ENCODE data around the gene LARP6. TPM values are rescaled to one million over a fixed set of nuclear protein-coding genes. Genes with fewer than 3 reads are reported as not detected.

Gene LARP6
- total RNA-seq (2022; extraction: Qiagen RNA extraction), result 46.3 to 81.2 TPM (median 74.1 TPM) in 5 replicates

DNA sequence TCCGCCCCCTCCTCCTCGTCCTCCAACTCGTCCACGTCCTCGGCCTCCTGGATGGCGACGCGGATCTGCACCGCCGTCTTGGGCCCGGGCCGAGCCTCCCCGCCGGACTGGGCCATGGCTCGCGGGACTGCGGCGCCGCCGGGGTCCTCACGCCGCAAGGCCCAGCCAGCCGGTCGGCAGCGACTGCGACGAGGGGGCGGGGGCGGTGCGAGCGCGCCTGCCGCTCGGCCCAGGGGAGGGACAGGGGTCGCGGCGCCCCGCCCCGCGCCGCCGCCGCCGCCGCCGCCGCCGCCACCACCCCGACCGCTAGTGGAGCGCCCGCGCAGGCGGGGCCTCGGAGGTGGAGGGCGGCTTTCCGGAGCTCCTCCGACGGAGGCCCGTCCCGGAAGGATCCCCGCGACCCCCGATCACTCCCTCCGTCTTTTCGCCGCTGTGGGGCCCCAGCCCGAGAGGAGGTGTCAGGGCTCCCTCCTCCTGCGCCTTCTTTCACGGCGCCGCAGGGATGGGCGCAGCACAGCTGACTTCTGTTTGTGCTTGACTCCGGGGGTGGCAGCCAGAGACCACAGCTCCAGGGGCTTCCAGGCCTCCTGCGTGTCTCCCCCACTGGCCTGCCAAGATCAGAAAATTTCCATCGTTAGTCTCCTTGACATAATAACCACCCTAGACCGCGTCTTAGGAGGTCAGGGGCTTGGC is at the start of gene LARP6:
Gene LARP6, minus strand, starts transcription at position 185 of the 693 bp plus-strand sequence. Its CDS starts 69 bp downstream, at position 116.

DNA sequence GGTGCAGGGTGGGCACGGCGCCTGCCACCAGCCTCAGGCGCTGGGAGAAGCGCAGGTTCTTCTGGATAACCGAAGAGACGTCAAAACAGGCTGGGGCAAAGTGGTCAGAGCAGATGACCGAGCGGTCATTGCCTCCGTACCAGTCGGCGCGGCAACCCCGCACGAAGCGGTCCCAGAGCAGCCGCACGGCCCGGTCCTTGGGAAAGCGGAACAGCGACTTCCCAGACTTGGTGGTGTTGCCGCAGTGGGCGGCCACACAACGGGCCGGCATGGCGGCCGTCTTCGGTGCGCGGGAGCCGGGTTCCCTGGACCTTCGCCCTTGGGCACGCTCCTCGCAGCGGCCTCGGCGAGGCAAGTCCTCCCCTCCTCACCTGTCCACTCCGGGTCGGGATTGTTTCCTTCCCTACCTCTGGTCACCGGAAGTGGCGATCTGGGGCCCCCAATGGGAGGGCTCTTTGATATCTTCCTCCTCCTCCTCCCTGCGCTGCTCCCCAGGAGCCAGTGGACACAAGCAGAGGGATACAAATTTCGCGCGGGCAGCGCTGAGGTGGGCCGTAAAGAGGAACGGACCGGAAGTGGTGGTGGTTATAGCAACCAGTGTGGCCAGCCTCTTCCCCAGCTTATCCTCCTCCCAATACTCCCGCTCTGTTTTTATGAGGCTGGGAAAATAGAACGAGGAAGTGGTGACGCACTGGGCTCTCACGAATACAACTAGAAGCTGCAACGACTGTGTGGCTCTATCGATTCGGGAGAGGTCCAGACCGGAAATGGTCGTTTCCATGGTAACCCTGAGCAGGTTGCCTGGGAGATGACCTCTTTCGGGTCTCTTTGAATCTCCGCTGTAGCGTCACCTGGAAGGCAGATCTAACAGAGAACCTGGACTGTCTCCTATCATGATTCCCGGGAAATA is 38.3 kb upstream of the LARP6 start, which contains the start of the genes LRRC49 and THAP10:
Gene LRRC49, plus strand, starts transcription at position 825 of the 910 bp plus-strand sequence. Its CDS starts 69 bp downstream, at position 894.
Gene THAP10, minus strand, starts transcription at position 432 of the 910 bp plus-strand sequence. Its CDS starts 161 bp downstream, at position 271.

Other genes with a start within 250 kb of the LARP6 start
- 24.8 to 32.9 TPM (median 30.8 TPM) in 5 replicates for gene UACA, start 90.6 kb downstream of the LARP6 start, total RNA-seq (2022; extraction: Qiagen RNA extraction)
- 4.1 to 6.1 TPM (median 4.7 TPM) in 5 replicates for gene THAP10, start 38.3 kb upstream of the LARP6 start, total RNA-seq (2022; extraction: Qiagen RNA extraction)
- 4.0 to 5.7 TPM (median 4.2 TPM) in 5 replicates for gene LRRC49, start 38.7 kb upstream of the LARP6 start, total RNA-seq (2022; extraction: Qiagen RNA extraction)